SK-N-SH (cell line): ENCODE data around the gene DDC.

Experiments used
- EP300 ChIP-seq, 2 experiments: IDR thresholded peaks; 2 replicates each; pipeline versions ENCODE4 v1.4.0 to v1.6.1; 2012; ENCODE audit warnings: borderline replicate concordance in 1 of 2, low read depth in 1 of 2, low read length in 1 of 2
- MXI1 ChIP-seq: IDR thresholded peaks from 2 replicates; pipeline ENCODE4 v1.6.1; 2012; ENCODE audit warnings: mild to moderate bottlenecking, low read depth, low read length, improper control_type of control experiment
- POLR2AphosphoS5 ChIP-seq: IDR thresholded peaks from 2 replicates; pipeline ENCODE4 v1.6.1; 2012; ENCODE audit warnings: low read depth, low read length
- RAD21 ChIP-seq: IDR thresholded peaks from 2 replicates; pipeline ENCODE4 v1.6.1; 2012; ENCODE audit warnings: mild to moderate bottlenecking, low read length
- TAF1 ChIP-seq: IDR thresholded peaks from 2 replicates; pipeline ENCODE4 v1.6.1; 2012; ENCODE audit warnings: low read depth, mild to moderate bottlenecking, low read length, moderate library complexity, borderline replicate concordance
- YY1 ChIP-seq: IDR thresholded peaks from 2 replicates; pipeline ENCODE4 v1.4.0; 2012; ENCODE audit warnings: low read depth, mild to moderate bottlenecking
- TF ChIP-seq, protein P1 (sequence below): IDR thresholded peaks from 2 replicates; pipeline ENCODE4 v1.4.0; 2012; ENCODE audit warnings: low read depth
- TF ChIP-seq, protein P2 (sequence below): IDR thresholded peaks from 2 replicates; pipeline ENCODE4; 2012
- TF ChIP-seq, protein P3 (sequence below): fragments of 200-600 bp; sonication (generic); IDR thresholded peaks from 2 replicates; pipeline ENCODE4 v1.6.1; 2017; ENCODE audit warnings: antibody characterized with exemption, mild to moderate bottlenecking, moderate library complexity
- TF ChIP-seq, protein P4 (sequence below): IDR thresholded peaks from 2 replicates; pipeline ENCODE4 v1.4.0; 2012; ENCODE audit warnings: low read depth, borderline replicate concordance

DNA sequence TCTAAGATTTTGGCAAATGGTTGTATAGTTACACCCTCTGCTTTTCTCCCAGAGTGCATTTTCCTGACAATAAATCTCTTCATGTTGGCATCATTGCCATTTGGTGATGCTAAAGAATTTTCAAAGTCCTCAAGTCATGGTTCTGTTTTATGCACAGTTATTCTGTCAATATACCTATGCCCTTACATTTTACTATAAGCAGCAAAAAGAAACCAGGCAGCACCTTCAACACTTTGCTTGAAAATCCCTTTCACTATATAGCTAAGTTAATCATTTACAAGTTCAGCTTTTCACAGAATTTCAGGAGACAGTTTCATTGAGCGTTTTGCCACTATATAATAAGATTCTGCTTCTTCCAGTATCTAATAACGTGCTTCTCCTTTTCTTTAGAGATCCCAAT lies 137.7 kb downstream of the DDC start:
- TF ChIP-seq, protein P1, sequence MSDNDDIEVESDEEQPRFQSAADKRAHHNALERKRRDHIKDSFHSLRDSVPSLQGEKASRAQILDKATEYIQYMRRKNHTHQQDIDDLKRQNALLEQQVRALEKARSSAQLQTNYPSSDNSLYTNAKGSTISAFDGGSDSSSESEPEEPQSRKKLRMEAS: no peak
- TF ChIP-seq, protein P2, sequence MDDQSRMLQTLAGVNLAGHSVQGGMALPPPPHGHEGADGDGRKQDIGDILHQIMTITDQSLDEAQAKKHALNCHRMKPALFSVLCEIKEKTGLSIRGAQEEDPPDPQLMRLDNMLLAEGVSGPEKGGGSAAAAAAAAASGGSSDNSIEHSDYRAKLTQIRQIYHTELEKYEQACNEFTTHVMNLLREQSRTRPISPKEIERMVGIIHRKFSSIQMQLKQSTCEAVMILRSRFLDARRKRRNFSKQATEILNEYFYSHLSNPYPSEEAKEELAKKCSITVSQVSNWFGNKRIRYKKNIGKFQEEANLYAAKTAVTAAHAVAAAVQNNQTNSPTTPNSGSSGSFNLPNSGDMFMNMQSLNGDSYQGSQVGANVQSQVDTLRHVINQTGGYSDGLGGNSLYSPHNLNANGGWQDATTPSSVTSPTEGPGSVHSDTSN: no peak
- no peak for TF ChIP-seq RAD21
- TF ChIP-seq, protein P3, sequence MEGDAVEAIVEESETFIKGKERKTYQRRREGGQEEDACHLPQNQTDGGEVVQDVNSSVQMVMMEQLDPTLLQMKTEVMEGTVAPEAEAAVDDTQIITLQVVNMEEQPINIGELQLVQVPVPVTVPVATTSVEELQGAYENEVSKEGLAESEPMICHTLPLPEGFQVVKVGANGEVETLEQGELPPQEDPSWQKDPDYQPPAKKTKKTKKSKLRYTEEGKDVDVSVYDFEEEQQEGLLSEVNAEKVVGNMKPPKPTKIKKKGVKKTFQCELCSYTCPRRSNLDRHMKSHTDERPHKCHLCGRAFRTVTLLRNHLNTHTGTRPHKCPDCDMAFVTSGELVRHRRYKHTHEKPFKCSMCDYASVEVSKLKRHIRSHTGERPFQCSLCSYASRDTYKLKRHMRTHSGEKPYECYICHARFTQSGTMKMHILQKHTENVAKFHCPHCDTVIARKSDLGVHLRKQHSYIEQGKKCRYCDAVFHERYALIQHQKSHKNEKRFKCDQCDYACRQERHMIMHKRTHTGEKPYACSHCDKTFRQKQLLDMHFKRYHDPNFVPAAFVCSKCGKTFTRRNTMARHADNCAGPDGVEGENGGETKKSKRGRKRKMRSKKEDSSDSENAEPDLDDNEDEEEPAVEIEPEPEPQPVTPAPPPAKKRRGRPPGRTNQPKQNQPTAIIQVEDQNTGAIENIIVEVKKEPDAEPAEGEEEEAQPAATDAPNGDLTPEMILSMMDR: no peak
- TF ChIP-seq YY1: no peak
- no peak for TF ChIP-seq TAF1
- TF ChIP-seq, protein P4, sequence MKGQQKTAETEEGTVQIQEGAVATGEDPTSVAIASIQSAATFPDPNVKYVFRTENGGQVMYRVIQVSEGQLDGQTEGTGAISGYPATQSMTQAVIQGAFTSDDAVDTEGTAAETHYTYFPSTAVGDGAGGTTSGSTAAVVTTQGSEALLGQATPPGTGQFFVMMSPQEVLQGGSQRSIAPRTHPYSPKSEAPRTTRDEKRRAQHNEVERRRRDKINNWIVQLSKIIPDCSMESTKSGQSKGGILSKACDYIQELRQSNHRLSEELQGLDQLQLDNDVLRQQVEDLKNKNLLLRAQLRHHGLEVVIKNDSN: no peak
- no peak for TF ChIP-seq MXI1
- TF ChIP-seq EP300 (IDR thresholded peaks at IDR 0.05; ENCODE audit: borderline replicate concordance in 1 of 2, low read depth in 1 of 2, low read length in 1 of 2): no peak
- TF ChIP-seq POLR2AphosphoS5: no peak
